WTC11 (cell line): ENCODE measurements around the gene PPP3CA. TPM values are rescaled to one million over a fixed set of nuclear protein-coding genes. Genes with fewer than 3 reads are reported as not detected.

Source experiments
- ATAC-seq: fragments of 200-7000 bp; cut with Tn5 transposase; 2 replicates; pipeline ENCODE4 v1.10.0; 2021; ENCODE audit warnings: mild to moderate bottlenecking, moderate library complexity
- CTCF ChIA-PET: fragments of 300-600 bp; sonication (Branson Sonifier 250); formaldehyde crosslinking; loops from one replicate; lab custom pipeline; 2021; ENCODE audit warnings: antibody characterized with exemption; lab: Charles Lee
- POLR2A ChIA-PET: fragments of 350-600 bp; sonication (Branson Sonifier 250); formaldehyde crosslinking; loops from one replicate; lab custom pipeline; 2021; ENCODE audit warnings: antibody characterized with exemption; lab: Charles Lee
- DNase-seq: peaks from one replicate; pipeline ENCODE4 v3.0.0; 2021; ENCODE audit warnings: low spot score
- H3K27ac Mint-ChIP-seq: 2 replicates; pipeline ENCODE4 v1.8.0; 2021; ENCODE audit warnings: mixed read lengths
- H3K27me3 Mint-ChIP-seq: 2 replicates; pipeline ENCODE4 v1.8.0; 2021; ENCODE audit warnings: low read depth, mild to moderate bottlenecking, moderate library complexity, mixed read lengths
- H3K36me3 Mint-ChIP-seq: 2 replicates; pipeline ENCODE4 v1.8.0; 2021; ENCODE audit warnings: mixed read lengths
- H3K4me1 Mint-ChIP-seq: 2 replicates; pipeline ENCODE4 v1.8.0; 2022; ENCODE audit warnings: mixed read lengths
- H3K4me3 Mint-ChIP-seq: 2 replicates; pipeline ENCODE4 v1.8.0; 2021; ENCODE audit warnings: mild to moderate bottlenecking, moderate library complexity, mixed read lengths
- H3K9me3 Mint-ChIP-seq: 2 replicates; pipeline ENCODE4 v1.8.0; 2021; ENCODE audit warnings: mixed read lengths
- CTCF ChIP-seq: fragments of 200-600 bp; IDR thresholded peaks from 2 replicates; pipeline ENCODE4 v1.8.0; 2022; ENCODE audit warnings: antibody characterized with exemption
- E2F5 ChIP-seq: sonication (generic); formaldehyde crosslinking; IDR thresholded peaks from 2 replicates; pipeline ENCODE4 v1.8.1; 2022; ENCODE audit warnings: mild to moderate bottlenecking, moderate library complexity, missing genetic modification reagents
- ETV6 ChIP-seq: sonication (generic); formaldehyde crosslinking; IDR thresholded peaks from 2 replicates; pipeline ENCODE4 v1.8.1; 2022; ENCODE audit warnings: mild to moderate bottlenecking, missing genetic modification reagents
- FOXJ3 ChIP-seq: sonication (generic); formaldehyde crosslinking; IDR thresholded peaks from 2 replicates; pipeline ENCODE4 v1.9.0; 2021; ENCODE audit warnings: missing genetic modification reagents, mild to moderate bottlenecking, borderline replicate concordance
- FOXP4 ChIP-seq: sonication (generic); formaldehyde crosslinking; IDR thresholded peaks from 2 replicates; pipeline ENCODE4 v1.8.0; 2022; ENCODE audit warnings: mild to moderate bottlenecking, missing genetic modification reagents
- GABPB1 ChIP-seq: sonication (generic); formaldehyde crosslinking; IDR thresholded peaks from 2 replicates; pipeline ENCODE4 v1.8.1; 2023; ENCODE audit warnings: mild to moderate bottlenecking, missing genetic modification reagents
- JUN ChIP-seq: sonication (generic); formaldehyde crosslinking; IDR thresholded peaks from 2 replicates; pipeline ENCODE4 v1.8.0; 2023; ENCODE audit warnings: mild to moderate bottlenecking, missing genetic modification reagents
- NR2C2 ChIP-seq: sonication (generic); formaldehyde crosslinking; IDR thresholded peaks from 2 replicates; pipeline ENCODE4 v1.8.0; 2022; ENCODE audit warnings: mild to moderate bottlenecking, missing genetic modification reagents
- NR3C1 ChIP-seq: sonication (generic); formaldehyde crosslinking; conservative IDR thresholded peaks from 2 replicates; pipeline ENCODE4 v1.8.1; 2023; ENCODE audit warnings: low read depth, mild to moderate bottlenecking, missing genetic modification reagents
- OVOL2 ChIP-seq: fragments of 250-450 bp; sonication (Bioruptor Pico); IDR thresholded peaks from 2 replicates; pipeline ENCODE4 v1.9.0; 2021; ENCODE audit warnings: mild to moderate bottlenecking, borderline replicate concordance
- SMAD3 ChIP-seq: sonication (generic); formaldehyde crosslinking; IDR thresholded peaks from 2 replicates; pipeline ENCODE4 v1.8.0; 2022; ENCODE audit warnings: missing genetic modification reagents, mild to moderate bottlenecking, borderline replicate concordance
- USF1 ChIP-seq: sonication (generic); formaldehyde crosslinking; IDR thresholded peaks from 2 replicates; pipeline ENCODE4 v1.8.0; 2022; ENCODE audit warnings: mild to moderate bottlenecking, missing genetic modification reagents
- ZBTB21 ChIP-seq: sonication (generic); formaldehyde crosslinking; IDR thresholded peaks from 2 replicates; pipeline ENCODE4 v1.8.1; 2023; ENCODE audit warnings: mild to moderate bottlenecking, missing genetic modification reagents, borderline replicate concordance
- ZNF219 ChIP-seq: sonication (generic); formaldehyde crosslinking; IDR thresholded peaks from 2 replicates; pipeline ENCODE4 v1.8.0; 2023; ENCODE audit warnings: missing genetic modification reagents, mild to moderate bottlenecking, borderline replicate concordance
- ZNF396 ChIP-seq: fragments of 250-450 bp; sonication (Bioruptor Pico); IDR thresholded peaks from 2 replicates; pipeline ENCODE4 v1.8.0; 2021; ENCODE audit warnings: mild to moderate bottlenecking, moderate library complexity, borderline replicate concordance
- ZNF423 ChIP-seq: fragments of 250-450 bp; sonication (Bioruptor Pico); IDR thresholded peaks from 2 replicates; pipeline ENCODE4 v2.1.2; 2022; ENCODE audit warnings: mild to moderate bottlenecking, moderate library complexity
- total RNA-seq: library from RNA; stranded (reverse); gene quantifications from 3 replicates; pipeline ENCODE4 v1.2.3, GENCODE V29; 2021

PPP3CA gene
- total RNA-seq, 1 experiment from 2014 or later: 41.6 TPM

GRCh38 chr4:101315041-101315440 lies 32.3 kb downstream of the PPP3CA start:
- peaks cover 8% of the 10 kb centered on the region; the same call in 1 of the 2 replicates for H3K4me1 Mint-ChIP-seq
- DNase-seq (no peak), ATAC-seq (no peak)
- H3K4me3 Mint-ChIP-seq: no peak overlapping the region
- peaks cover 13% of the 10 kb centered on the region for H3K9me3 Mint-ChIP-seq
- CTCF ChIA-PET: no interaction called here
- H3K27me3 Mint-ChIP-seq: no peaks in the 10 kb centered on the region
- no peak overlapping the region for H3K27ac Mint-ChIP-seq
- POLR2A ChIA-PET: no interaction called here
- H3K36me3 Mint-ChIP-seq: peaks cover 12% of the 10 kb centered on the region
- TF ChIP-seq NR2C2 (CRISPR knock-in tag): no peak
- no peak for TF ChIP-seq ETV6 (CRISPR knock-in tag)
- no peak for TF ChIP-seq GABPB1 (CRISPR knock-in tag)
- no peak for TF ChIP-seq ZNF396 (CRISPR knock-in tag)
- no peak for TF ChIP-seq USF1 (CRISPR knock-in tag)
- no peak for TF ChIP-seq ZBTB21 (CRISPR knock-in tag)
- no peak for TF ChIP-seq CTCF
- no peak for TF ChIP-seq ZNF423 (CRISPR knock-in tag)
- TF ChIP-seq ZNF219: no peak
- no peak for TF ChIP-seq FOXJ3 (CRISPR knock-in tag)

GRCh38 chr4:101309925-101310324 lies 37.4 kb downstream of the PPP3CA start:
- Mint-ChIP-seq H3K27ac (no peak overlapping the region), H3K27me3 (no peaks in the 10 kb centered on the region)
- no peak for ATAC-seq
- POLR2A ChIA-PET: no interaction called here
- TF ChIP-seq ETV6 (CRISPR knock-in tag) (no peak), JUN (no peak)
- TF ChIP-seq, all 79 proteins: peak for 0
- no peak for DNase-seq
- Mint-ChIP-seq H3K9me3 (peaks cover under 1% of the 10 kb centered on the region), H3K36me3 (peaks cover under 1% of the 10 kb centered on the region), H3K4me1 (peaks cover 40% of the 10 kb centered on the region), H3K4me3 (no peak overlapping the region)
- CTCF ChIA-PET: no interaction called here

GRCh38 chr4:101307899-101308298 lies 39.4 kb downstream of the PPP3CA start:
- H3K27me3 Mint-ChIP-seq: no peaks in the 10 kb centered on the region
- ChIA-PET CTCF (no interaction called here), POLR2A (no interaction called here)
- TF ChIP-seq E2F5 (CRISPR knock-in tag): no peak
- no peak for TF ChIP-seq OVOL2 (CRISPR knock-in tag)
- TF ChIP-seq NR3C1 (CRISPR knock-in tag): no peak
- no peak for TF ChIP-seq FOXP4 (CRISPR knock-in tag)
- no peak for TF ChIP-seq SMAD3 (CRISPR knock-in tag)
- DNase-seq (no peak), ATAC-seq (no peak)
- no peak overlapping the region for H3K27ac Mint-ChIP-seq
- H3K36me3 Mint-ChIP-seq: no peaks in the 10 kb centered on the region
- no peaks in the 10 kb centered on the region for H3K9me3 Mint-ChIP-seq
- H3K4me1 Mint-ChIP-seq: peaks cover 41% of the 10 kb centered on the region
- H3K4me3 Mint-ChIP-seq: no peak overlapping the region
